IMR-90 (cell line): ENCODE measurements around the gene FBXL13. TPM values are rescaled to one million over a fixed set of nuclear protein-coding genes. Genes with fewer than 3 reads are reported as not detected.
"Not testable (repeated sequence)": the region's sequence is repeated elsewhere in the genome, so short reads cannot be mapped to it uniquely, and the experiment has no call there.

Experiments
- ATAC-seq: fragments of 200-7000 bp; cut with Tn5 transposase; 2 replicates; pipeline ENCODE4 v1.9.1; 2020; ENCODE audit warnings: low read depth, mild to moderate bottlenecking, moderate library complexity
- BruUV-seq: library from RNA; stranded (reverse); fragments of 400-500 nt; replicated peaks from 2 replicates; lab custom pipeline; 2021; lab: Mats Ljungman, UMichigan
- CTCF ChIA-PET: fragments of 300-600 bp; formaldehyde crosslinking; extraction: SDS; loops from one replicate; lab custom pipeline; 2021; ENCODE audit warnings: antibody characterized with exemption; lab: Yijun Ruan, JAX
- POLR2A ChIA-PET: fragments of 300-600 bp; sonication (Branson Sonifier 250); formaldehyde crosslinking; loops from one replicate; lab custom pipeline; 2022; ENCODE audit warnings: antibody characterized with exemption; ENCODE audit not compliant: unreplicated experiment; lab: Charles Lee
- DNase-seq: peaks from one replicate; pipeline ENCODE4 v3.0.0; 2013
- H2AFZ ChIP-seq: replicated peaks from 2 replicates; pipeline ENCODE3; 2013; ENCODE audit warnings: low read length, mild to moderate bottlenecking; ENCODE audit not compliant: poor library complexity
- H2AK5ac ChIP-seq: 2 replicates; pipeline ENCODE4 v1.6.1; 2013; ENCODE audit warnings: low read depth, low read length, inconsistent platforms
- H2AK9ac ChIP-seq: replicated peaks from 2 replicates; pipeline ENCODE3; 2013; ENCODE audit warnings: mild to moderate bottlenecking, low read depth, low read length, moderate library complexity; ENCODE audit not compliant: poor library complexity
- H2BK120ac ChIP-seq: 2 replicates; pipeline ENCODE4 v1.6.1; 2013; ENCODE audit warnings: low read depth, low read length, inconsistent platforms
- H2BK15ac ChIP-seq: 3 replicates; pipeline ENCODE4 v1.6.1; 2013; ENCODE audit warnings: low read depth, low read length, inconsistent platforms
- H2BK20ac ChIP-seq: 2 replicates; pipeline ENCODE4 v1.6.1; 2013; ENCODE audit warnings: low read depth, mild to moderate bottlenecking, inconsistent platforms, low read length, moderate library complexity
- H2BK5ac ChIP-seq: 2 replicates; pipeline ENCODE4 v1.6.1; 2013; ENCODE audit warnings: mild to moderate bottlenecking, low read depth, low read length, inconsistent platforms; ENCODE audit not compliant: poor library complexity, severe bottlenecking
- H3K14ac ChIP-seq: replicated peaks from 2 replicates; pipeline ENCODE4 v1.6.1; 2013; ENCODE audit warnings: low read depth, low read length, inconsistent platforms
- H3K18ac ChIP-seq: 2 replicates; pipeline ENCODE4 v1.6.1; 2013; ENCODE audit warnings: low read depth, low read length, control low read depth
- H3K23ac ChIP-seq: 2 replicates; pipeline ENCODE4 v1.6.1; 2013; ENCODE audit warnings: low read depth, low read length, inconsistent platforms
- H3K27ac ChIP-seq: 2 replicates; pipeline ENCODE4 v1.5.1; 2013; ENCODE audit warnings: mild to moderate bottlenecking, control low read depth, low read length; ENCODE audit not compliant: insufficient read depth
- H3K27me3 ChIP-seq: 2 replicates; pipeline ENCODE4 v1.6.1; 2013; ENCODE audit warnings: low read length; ENCODE audit not compliant: control insufficient read depth, insufficient read depth
- H3K36me3 ChIP-seq: 2 replicates; pipeline ENCODE4 v1.6.1; 2013; ENCODE audit warnings: low read length, mixed read lengths; ENCODE audit not compliant: control insufficient read depth, insufficient read depth
- H3K4ac ChIP-seq: 2 replicates; pipeline ENCODE4 v1.6.1; 2013; ENCODE audit warnings: low read depth, low read length, inconsistent platforms
- H3K4me1 ChIP-seq: 2 replicates; pipeline ENCODE4 v1.6.1; 2013; ENCODE audit warnings: low read length, mixed read lengths; ENCODE audit not compliant: control insufficient read depth, insufficient read depth
- H3K4me2 ChIP-seq: 2 replicates; pipeline ENCODE4 v1.6.1; 2013; ENCODE audit warnings: low read depth, mild to moderate bottlenecking, control low read depth, low read length, moderate library complexity
- H3K4me3 ChIP-seq: 2 replicates; pipeline ENCODE4 v1.5.1; 2013; ENCODE audit warnings: low read depth, mild to moderate bottlenecking, control low read depth, low read length, moderate library complexity; ENCODE audit not compliant: insufficient read depth
- H3K56ac ChIP-seq: 2 replicates; pipeline ENCODE4 v1.6.1; 2013; ENCODE audit warnings: low read length, inconsistent platforms; ENCODE audit not compliant: insufficient read depth; ENCODE audit errors: extremely low read depth
- H3K79me1 ChIP-seq, 2 experiments: 2 replicates each; pipeline ENCODE4 v1.6.1; 2013; ENCODE audit warnings: low read length in 2 of 2, inconsistent platforms in 1 of 2, low read depth in 1 of 2
- H3K9ac ChIP-seq: 2 replicates; pipeline ENCODE4 v1.6.1; 2013; ENCODE audit warnings: low read depth, low read length, control low read depth
- H3K9me1 ChIP-seq: 2 replicates; pipeline ENCODE4 v1.6.1; 2013; ENCODE audit warnings: low read length, inconsistent platforms; ENCODE audit not compliant: insufficient read depth
- H3K9me3 ChIP-seq: 2 replicates; pipeline ENCODE4 v1.6.1; 2013; ENCODE audit warnings: low read length; ENCODE audit not compliant: control insufficient read depth, insufficient read depth
- H4K20me1 ChIP-seq: 2 replicates; pipeline ENCODE4 v1.6.1; 2013; ENCODE audit warnings: low read length, inconsistent platforms; ENCODE audit not compliant: insufficient read depth
- H4K5ac ChIP-seq: 2 replicates; pipeline ENCODE4 v1.6.1; 2013; ENCODE audit warnings: mild to moderate bottlenecking, low read depth, low read length, control low read depth
- H4K8ac ChIP-seq, 2 experiments: 2 replicates each; pipeline ENCODE4 v1.6.1; 2013; ENCODE audit warnings: low read depth in 2 of 2, low read length in 2 of 2, control low read depth in 1 of 2, inconsistent platforms in 1 of 2
- H4K91ac ChIP-seq: 2 replicates; pipeline ENCODE4 v1.6.1; 2013; ENCODE audit warnings: low read depth, low read length, inconsistent platforms; ENCODE audit not compliant: insufficient read depth
- MAFK ChIP-seq: IDR thresholded peaks from 2 replicates; pipeline ENCODE4 v1.6.1; 2012; ENCODE audit warnings: low read depth, low read length, improper control_type of control experiment
- WGBS, 2 experiments: methylation state at CpG; one replicate each; pipeline versions ENCODE4 v1.1.5 to v1.1.7; 2013; ENCODE audit warnings: missing lambda C conversion rate in 2 of 2; ENCODE audit not compliant: insufficient read length in 1 of 2; ENCODE audit errors: extremely low coverage in 2 of 2; 5-methylcytosine and 5-hydroxymethylcytosine counted together
- dilution Hi-C: fragments of 300-500 bp; cut with HindIII; formaldehyde crosslinking; loops from one replicate; pipeline ENCODE4 v1.14.3; 2018; ENCODE audit warnings: low sequenced_read_pairs; ENCODE audit not compliant: unreplicated experiment
- in situ Hi-C: fragments of 300-500 bp; cut with MboI; formaldehyde crosslinking; loops from 3 replicates; pipeline ENCODE4 v1.14.3; 2019; ENCODE audit warnings: low sequenced_read_pairs, inconsistent platforms, mixed read lengths
- intact Hi-C: fragments of 100-400 bp; cut with micrococcal nuclease; formaldehyde crosslinking; loops from 2 replicates; pipeline ENCODE4 v1.10.0; 2022
- polyA plus RNA-seq, 3 experiments: library from polyadenylated mRNA; depleted of rRNA; stranded (reverse); fragments of >200 nt; gene quantifications; 2 replicates each; pipeline ENCODE4 v1.2.3, GENCODE V29; 2012; ENCODE audit warnings: low replicate concordance in 1 of 3
- total RNA-seq: library from RNA; depleted of rRNA; stranded (reverse); fragments of >200 nt; gene quantifications from 2 replicates; pipeline ENCODE4 v1.2.3, GENCODE V29; 2012

FBXL13 gene
- total and polyA plus RNA-seq, 2 of the 4 experiments (the other 2 are of a cell fraction) = 0.24 to 0.36 TPM

- H3K4me1 ChIP-seq, H2AK9ac ChIP-seq, H3K4me3 ChIP-seq, intact Hi-C loops, H3K14ac ChIP-seq, H3K36me3 ChIP-seq, H3K23ac ChIP-seq, H3K27me3 ChIP-seq, H3K4ac ChIP-seq, H4K8ac ChIP-seq, H3K56ac ChIP-seq, H3K4me2 ChIP-seq, H3K9ac ChIP-seq, H4K5ac ChIP-seq, H3K18ac ChIP-seq, H2AK5ac ChIP-seq, POLR2A ChIA-PET, in situ Hi-C loops, H2BK20ac ChIP-seq, H2BK5ac ChIP-seq, H3K79me1 ChIP-seq, DNase-seq, CTCF ChIA-PET, H3K27ac ChIP-seq, H2BK120ac ChIP-seq, BruUV-seq, dilution Hi-C loops, H3K9me1 ChIP-seq, H4K91ac ChIP-seq, H4K20me1 ChIP-seq, H2AFZ ChIP-seq, H2BK15ac ChIP-seq, H3K9me3 ChIP-seq: not testable (repeated sequence)
- peak; percentile 22; the same call in 1 of the 2 replicates for ATAC-seq
- TF ChIP-seq MAFK = peak; percentile 46
- WGBS, 2 experiments = no CpG with 5 or more reads among the region's 4 CpGs
These were observed 284.1 kb downstream of the FBXL13 start for GRCh38 chr7:102790364-102791100.

- DNase-seq (peak; percentile 57), ATAC-seq (peak; percentile 98)
- H4K91ac ChIP-seq, H3K4me3 ChIP-seq, H3K23ac ChIP-seq, H3K27me3 ChIP-seq, POLR2A ChIA-PET, H2AK9ac ChIP-seq, CTCF ChIA-PET, intact Hi-C loops, H3K4ac ChIP-seq, H2AK5ac ChIP-seq, H4K20me1 ChIP-seq, H3K9ac ChIP-seq, BruUV-seq, H3K18ac ChIP-seq, H2BK15ac ChIP-seq, H3K27ac ChIP-seq, H3K4me1 ChIP-seq, H3K9me3 ChIP-seq, H2AFZ ChIP-seq, H4K8ac ChIP-seq, H3K4me2 ChIP-seq, H3K9me1 ChIP-seq, H3K79me1 ChIP-seq, dilution Hi-C loops, in situ Hi-C loops, H3K56ac ChIP-seq, H3K36me3 ChIP-seq, H2BK20ac ChIP-seq, H3K14ac ChIP-seq: not testable (repeated sequence)
- WGBS, 2 experiments = no CpG with 5 or more reads among the region's 2 CpGs
- Histone ChIP-seq H4K5ac (peak overlapping the region; percentile 21; the same call in 1 of the 2 replicates), H2BK120ac (0 out of 2 replicates have a peak overlapping the region, but pooled peaks have one; percentile 8), H2BK5ac (peak overlapping the region; percentile 63)
These were observed 285.8 kb downstream of the FBXL13 start for GRCh38 chr7:102788770-102789169.
